HepG2 (cell line): Measurements from ENCODE around the gene ASTN1. TPM values are rescaled to one million over a fixed set of nuclear protein-coding genes. Genes with fewer than 3 reads are reported as not detected.

ENCODE experiments used
- ATAC-seq: fragments of 200-7000 bp; cut with Tn5 transposase; 3 replicates; pipeline ENCODE4 v1.9.1; 2020; ENCODE audit warnings: mild to moderate bottlenecking, moderate library complexity
- BruUV-seq: library from RNA; stranded (reverse); fragments of 400-500 nt; replicated peaks from 2 replicates; lab custom pipeline; 2021; lab: Mats Ljungman, UMichigan
- CTCF ChIA-PET: fragments of 300-600 bp; formaldehyde crosslinking; extraction: SDS; loops from one replicate; lab custom pipeline; 2021; ENCODE audit warnings: low total read pairs, inconsistent platforms, low intra/inter-chr PET ratio; lab: Yijun Ruan, JAX
- POLR2A ChIA-PET: fragments of 350-600 bp; sonication (Branson Sonifier 250); formaldehyde crosslinking; loops from one replicate; lab custom pipeline; 2020; ENCODE audit warnings: antibody characterized with exemption, inconsistent platforms; lab: Yijun Ruan, JAX
- DNase-seq: peaks from one replicate; pipeline ENCODE4 v3.0.0-alpha.2; 2015; ENCODE audit warnings: low spot score
- FAIRE-seq: peaks from 3 replicates; lab custom pipeline; 2011; peaks lifted over from hg19 to GRCh38; lab: Jason Lieb, UNC
- H2AFZ ChIP-seq: one replicate; pipeline ENCODE4 v1.6.1; 2011; ENCODE audit warnings: low read length, inconsistent platforms
- H3K27ac ChIP-seq: fragments of 300-600 bp; 3 replicates; pipeline ENCODE4 v1.8.0; 2011; ENCODE audit warnings: mixed run types, mild to moderate bottlenecking, mixed read lengths, low read length, inconsistent platforms; ENCODE audit not compliant: insufficient read depth; ENCODE audit errors: extremely low read length
- H3K27me3 ChIP-seq, 2 experiments: fragments of 200-600 bp in 1 of 2; 2 replicates in 1 of 2; 3 replicates in 1 of 2; pipeline versions ENCODE4 v1.6.0 to v1.8.0; 2011; ENCODE audit warnings: low read length in 2 of 2, mild to moderate bottlenecking in 2 of 2, moderate library complexity in 2 of 2, inconsistent platforms in 1 of 2; ENCODE audit not compliant: insufficient read depth in 2 of 2, control insufficient read depth in 1 of 2
- H3K36me3 ChIP-seq, 2 experiments: fragments of 200-600 bp in 1 of 2; replicated peaks in 1 of 2; 2 replicates in 1 of 2; 3 replicates in 1 of 2; pipeline versions ENCODE4 v1.5.1 to v1.8.0; 2011; ENCODE audit warnings: low read length in 2 of 2, inconsistent platforms in 1 of 2; ENCODE audit not compliant: insufficient read depth in 2 of 2, control insufficient read depth in 1 of 2
- H3K4me1 ChIP-seq: 2 replicates; pipeline ENCODE4 v1.5.1; 2012; ENCODE audit warnings: low read length, inconsistent platforms; ENCODE audit not compliant: insufficient read depth
- H3K4me2 ChIP-seq: 2 replicates; pipeline ENCODE4 v1.6.0; 2011; ENCODE audit warnings: low read depth, low read length, inconsistent platforms
- H3K4me3 ChIP-seq, 3 experiments: fragments of 200-600 bp in 1 of 3; sonication (generic), shearing (Covaris generic) in 1 of 3; replicated peaks in 1 of 3; 2 replicates each; pipeline ENCODE4 v1.5.1; 2011 to 2016; ENCODE audit warnings: low read length in 3 of 3, inconsistent platforms in 2 of 3, low read depth in 2 of 3, mild to moderate bottlenecking in 2 of 3, control low read depth in 1 of 3, mixed read lengths in 1 of 3; ENCODE audit not compliant: insufficient read depth in 1 of 3
- H3K79me2 ChIP-seq: one replicate; pipeline ENCODE4 v1.6.1; 2011; ENCODE audit warnings: low read length, inconsistent platforms; ENCODE audit not compliant: insufficient read depth
- H3K9ac ChIP-seq: 2 replicates; pipeline ENCODE4 v1.6.0; 2011; ENCODE audit warnings: mild to moderate bottlenecking, low read depth, low read length, inconsistent platforms; ENCODE audit not compliant: insufficient read depth
- H3K9me3 ChIP-seq: 2 replicates; pipeline ENCODE4 v1.5.1; 2012; ENCODE audit warnings: mild to moderate bottlenecking, low read length
- H4K20me1 ChIP-seq: 2 replicates; pipeline ENCODE4 v1.6.0; 2011; ENCODE audit warnings: inconsistent platforms, mild to moderate bottlenecking, low read length, moderate library complexity; ENCODE audit not compliant: insufficient read depth
- HES4 ChIP-seq: sonication (generic); formaldehyde crosslinking; IDR thresholded peaks from 2 replicates; pipeline ENCODE4 v1.9.0; 2021; ENCODE audit warnings: mild to moderate bottlenecking, missing genetic modification reagents, borderline replicate concordance
- HOXA7 ChIP-seq: sonication (generic); formaldehyde crosslinking; IDR thresholded peaks from 2 replicates; pipeline ENCODE4 v1.8.1; 2022; ENCODE audit warnings: mild to moderate bottlenecking, missing genetic modification reagents, moderate library complexity
- PCBP1 ChIP-seq: fragments of 200-400 bp; formaldehyde crosslinking; IDR thresholded peaks from 2 replicates; pipeline ENCODE4 v1.6.1; 2017; ENCODE audit warnings: mild to moderate bottlenecking, low read depth, low read length, borderline replicate concordance
- SPEN ChIP-seq: sonication (generic); formaldehyde crosslinking; IDR thresholded peaks from 2 replicates; pipeline ENCODE4 v1.5.1; 2020; ENCODE audit warnings: low read depth, mild to moderate bottlenecking, missing genetic modification reagents
- ZBTB20 ChIP-seq: sonication (generic); formaldehyde crosslinking; IDR thresholded peaks from 2 replicates; pipeline ENCODE4 v1.8.1; 2023; ENCODE audit warnings: missing genetic modification reagents, low read depth, mild to moderate bottlenecking, borderline replicate concordance
- ZKSCAN5 ChIP-seq: sonication (generic); formaldehyde crosslinking; IDR thresholded peaks from 2 replicates; pipeline ENCODE4 v1.5.1; 2020; ENCODE audit warnings: mild to moderate bottlenecking, missing genetic modification reagents
- ZNF136 ChIP-seq: sonication (generic); formaldehyde crosslinking; IDR thresholded peaks from 2 replicates; pipeline ENCODE4 v1.8.1; 2022; ENCODE audit warnings: low read depth, mild to moderate bottlenecking, moderate library complexity, missing genetic modification reagents
- ZNF275 ChIP-seq: sonication (generic); formaldehyde crosslinking; IDR thresholded peaks from 2 replicates; pipeline ENCODE4 v1.8.0; 2022; ENCODE audit warnings: missing genetic modification reagents, mild to moderate bottlenecking, inconsistent platforms, borderline replicate concordance
- ZNF496 ChIP-seq: sonication (generic); formaldehyde crosslinking; IDR thresholded peaks from 2 replicates; pipeline ENCODE4 v1.8.1; 2023; ENCODE audit warnings: mild to moderate bottlenecking, moderate library complexity, missing genetic modification reagents; ENCODE audit not compliant: insufficient replicate concordance
- ZNF788 ChIP-seq: sonication (generic); formaldehyde crosslinking; IDR thresholded peaks from 2 replicates; pipeline ENCODE4 v1.5.0; 2020; ENCODE audit warnings: mild to moderate bottlenecking, missing genetic modification reagents, borderline replicate concordance
- WGBS: methylation state at CpG from one replicate; pipeline ENCODE4 v1.1.6; 2017; ENCODE audit warnings: low lambda C conversion rate; 5-methylcytosine and 5-hydroxymethylcytosine counted together
- in situ Hi-C: cut with HindIII; loops from 2 replicates; pipeline ENCODE4 v1.10.0; 2017; ENCODE audit warnings: low pct_unique_long_range_greater_than_20kb; ENCODE audit not compliant: extremely low pct_ligation_motif_present
- intact Hi-C: fragments of 100-400 bp; cut with micrococcal nuclease; formaldehyde crosslinking; loops from one replicate; pipeline ENCODE4 v1.10.0; 2022; ENCODE audit not compliant: unreplicated experiment
- polyA plus RNA-seq, 8 experiments: library from polyadenylated mRNA; depleted of rRNA in 3 of 8; stranded (reverse) in 7 of 8; unstranded in 1 of 8; fragments of >200 nt; fragmentation: Illumina TruSeq in 4 of 8; extraction: Trizol in 4 of 8; gene quantifications; 2 replicates each; pipeline versions ENCODE4 v1.2.1 to v1.2.3, GENCODE V29; 2011 to 2016; ENCODE audit warnings: low read depth in 4 of 8, missing spikeins in 1 of 8, mixed read lengths in 1 of 8; ENCODE audit not compliant: insufficient read depth in 1 of 8
- total RNA-seq, 5 experiments: library from RNA; depleted of rRNA; stranded (reverse); fragments of >200 nt; fragmentation: Illumina TruSeq; extraction: Trizol; gene quantifications; 2 replicates each; pipeline ENCODE4 v1.2.3, GENCODE V29; 2016; ENCODE audit warnings: low read depth in 1 of 5
- TF ChIP-seq, protein P1 (sequence below): sonication (generic); formaldehyde crosslinking; IDR thresholded peaks from 2 replicates; pipeline ENCODE4 v1.4.0; 2020; ENCODE audit warnings: missing genetic modification reagents; ENCODE audit errors: not compliant biosample characterization

Gene ASTN1
- total and polyA plus RNA-seq, 2 of the 13 experiments (the other 11 are each of a cell fraction or from before 2014, with no cell fraction given), result not detected

DNA sequence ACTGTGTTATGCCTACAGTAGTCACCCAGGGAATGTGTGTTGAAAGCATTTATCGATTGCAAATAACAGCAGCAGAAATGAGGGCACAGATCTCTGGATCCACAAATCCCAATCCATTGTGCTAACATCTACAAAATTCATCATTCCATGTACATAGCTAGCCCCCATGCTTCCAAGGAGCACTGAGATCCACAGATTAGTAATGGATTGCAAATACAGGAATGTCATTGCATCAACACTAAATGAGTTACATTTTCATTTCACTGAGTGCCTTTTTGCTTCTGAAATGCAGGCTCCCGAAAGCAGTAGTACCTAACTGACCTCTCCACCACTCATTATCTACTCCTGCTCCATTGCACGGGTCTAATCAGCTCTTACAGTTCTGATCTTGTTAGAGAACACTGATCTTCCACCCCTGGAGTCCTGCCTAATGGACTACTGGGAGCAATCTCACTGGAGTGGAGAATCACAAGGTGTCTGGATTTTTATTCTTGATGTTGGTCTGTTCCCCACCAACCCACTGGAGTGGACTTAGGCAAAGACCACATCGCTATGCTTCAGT, 30.5 kb downstream of the ASTN1 start:
- FAIRE-seq, result no peak
- intact Hi-C loops, result no loop called here
- H3K9me3 ChIP-seq, result no peaks in the 10 kb centered on the region

More for the DNA sequence above, 30.5 kb downstream of the ASTN1 start:
- ATAC-seq, result no peak
- no peak overlapping the region for H3K4me3 ChIP-seq
- no peaks in the 10 kb centered on the region for H3K79me2 ChIP-seq
- ChIA-PET POLR2A (no interaction called here), CTCF (no interaction called here)
- WGBS, result 1% methylated on average over 4 of the region's 4 CpGs
- no peaks in the 10 kb centered on the region for H3K36me3 ChIP-seq
- H3K4me1 ChIP-seq, result no peaks in the 10 kb centered on the region
- no peaks in the 10 kb centered on the region for H4K20me1 ChIP-seq
- no peak overlapping the region for H2AFZ ChIP-seq
- H3K4me2 ChIP-seq, result no peak overlapping the region
- no TSS peak for BruUV-seq
- TF ChIP-seq HES4 (CRISPR knock-in tag), result no peak
- TF ChIP-seq HOXA7 (CRISPR knock-in tag), result no peak
- no peak for TF ChIP-seq ZBTB20 (CRISPR knock-in tag)
- TF ChIP-seq ZNF496 (CRISPR knock-in tag), result no peak
- TF ChIP-seq SPEN (CRISPR knock-in tag), result no peak
- TF ChIP-seq PCBP1, result no peak
- no peak for TF ChIP-seq ZNF275 (CRISPR knock-in tag)
- TF ChIP-seq ZNF788 (CRISPR knock-in tag), result no peak
- TF ChIP-seq, protein P1, sequence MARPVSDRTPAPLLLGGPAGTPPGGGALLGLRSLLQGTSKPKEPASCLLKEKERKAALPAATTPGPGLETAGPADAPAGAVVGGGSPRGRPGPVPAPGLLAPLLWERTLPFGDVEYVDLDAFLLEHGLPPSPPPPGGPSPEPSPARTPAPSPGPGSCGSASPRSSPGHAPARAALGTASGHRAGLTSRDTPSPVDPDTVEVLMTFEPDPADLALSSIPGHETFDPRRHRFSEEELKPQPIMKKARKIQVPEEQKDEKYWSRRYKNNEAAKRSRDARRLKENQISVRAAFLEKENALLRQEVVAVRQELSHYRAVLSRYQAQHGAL, result no peak
- no peak for TF ChIP-seq ZKSCAN5 (CRISPR knock-in tag)
- TF ChIP-seq ZNF136 (CRISPR knock-in tag), result no peak
- TF ChIP-seq, all 625 proteins: peak for 0
- Histone ChIP-seq H3K27ac (no peak overlapping the region), H3K9ac (no peak overlapping the region), H3K27me3 (no peaks in the 10 kb centered on the region; a peak in 1 of 5 replicates)
- DNase-seq, result no peak
- in situ Hi-C loops, result no loop called here
